Thoracic aorta (tissue), 2 donors: Measurements from ENCODE around the gene IMMT. TPM values are rescaled to one million over a fixed set of nuclear protein-coding genes. Genes with fewer than 3 reads are reported as not detected.

Experiments
- ATAC-seq: fragments of 150-250 bp; one replicate; pipeline ENCODE4 v1.8.0; 2017; ENCODE audit warnings: low read depth; ENCODE audit not compliant: insufficient number of reproducible peaks, low FRiP score
- DNase-seq: peaks from one replicate; pipeline ENCODE4 v3.0.0-alpha.2; 2020; ENCODE audit warnings: low spot score
- H3K27ac ChIP-seq, 2 donors: fragments of 200-600 bp; sonication (generic); 1 replicate in 1 of 2; 2 replicates in 1 of 2; pipeline ENCODE4 v1.5.1; 2016; ENCODE audit warnings: mild to moderate bottlenecking in 2 of 2, moderate library complexity in 2 of 2
- H3K27me3 ChIP-seq: fragments of 200-600 bp; sonication (generic); replicated peaks from 2 replicates; pipeline ENCODE4 v1.6.0; 2016; ENCODE audit warnings: mild to moderate bottlenecking; ENCODE audit not compliant: insufficient read depth
- H3K36me3 ChIP-seq: fragments of 200-600 bp; sonication (generic); one replicate; pipeline ENCODE4 v1.5.1; 2016
- H3K4me1 ChIP-seq, 2 donors: fragments of 200-600 bp; sonication (generic); 1 replicate in 1 of 2; 2 replicates in 1 of 2; pipeline versions ENCODE4 v1.5.1 to v1.6.0; 2016; ENCODE audit warnings: low read depth in 2 of 2, mild to moderate bottlenecking in 1 of 2; ENCODE audit not compliant: control insufficient read depth in 1 of 2
- H3K4me3 ChIP-seq: fragments of 200-600 bp; sonication (generic); 2 replicates; pipeline ENCODE4 v1.5.1; 2016; ENCODE audit warnings: mild to moderate bottlenecking
- H3K9me3 ChIP-seq: fragments of 200-600 bp; sonication (generic); 2 replicates; pipeline ENCODE4 v1.5.1; 2016
- total RNA-seq, 2 donors: library from RNA; depleted of rRNA; stranded (reverse); fragments of >200 nt; gene quantifications; one replicate each; pipeline versions ENCODE4 v1.1.0 to v1.2.3, GENCODE V29; 2016
- TF ChIP-seq, protein P1 (sequence below): fragments of 200-600 bp; sonication (generic); IDR thresholded peaks from one replicate; pipeline ENCODE4 v1.5.1; 2019; ENCODE audit warnings: antibody characterized with exemption

Gene IMMT
- total RNA-seq, 2 donors from 2014 or later: 33.3 to 54.7 TPM

DNA sequence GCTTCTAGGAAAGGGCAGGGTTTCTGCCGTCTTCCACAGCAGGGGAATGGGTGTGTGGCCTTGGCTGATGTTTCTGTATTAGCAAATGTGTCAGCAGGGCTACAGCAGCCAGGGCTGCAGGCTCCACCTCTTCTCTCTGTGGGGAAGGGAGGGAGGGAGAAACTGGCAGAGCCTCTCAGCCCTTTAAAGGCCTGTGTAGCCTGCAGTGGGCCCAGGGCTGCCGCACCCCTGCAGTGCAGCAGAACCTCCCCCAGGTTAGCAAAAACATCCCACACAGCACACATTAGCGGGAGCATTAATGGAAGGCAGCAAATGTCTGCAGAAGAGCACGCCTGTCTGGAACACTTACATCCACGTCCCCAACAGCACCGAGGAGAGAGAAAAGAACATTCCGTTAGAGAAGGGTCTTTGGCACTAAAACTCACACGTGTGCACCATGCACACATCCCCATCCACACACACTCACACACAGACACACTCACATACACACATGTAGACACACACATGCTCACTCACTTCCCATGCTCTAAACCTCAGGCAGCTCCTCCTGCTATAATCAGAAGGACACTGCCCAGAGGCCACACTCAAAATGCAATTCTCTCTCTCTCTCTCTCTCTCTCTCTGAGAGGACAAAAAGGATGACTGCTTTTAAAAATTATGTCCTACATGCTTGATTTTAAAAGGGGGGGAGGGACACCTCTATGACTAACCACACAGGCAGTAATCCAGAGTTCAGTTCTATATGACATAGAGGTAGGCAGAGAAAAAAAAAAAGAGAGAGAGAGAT is 28.1 kb upstream of the IMMT start:
- H3K4me3 ChIP-seq: peak overlapping the region; percentile 14
- DNase-seq (peak; percentile 53), ATAC-seq (no peak)
- peak overlapping the region; percentile 94 to 96 for H3K27ac ChIP-seq
- peaks cover 20 to 40% of the 10 kb centered on the region in 2 donors for H3K4me1 ChIP-seq
- no peaks in the 10 kb centered on the region for H3K27me3 ChIP-seq
- H3K9me3 ChIP-seq: no peaks in the 10 kb centered on the region
- no peaks in the 10 kb centered on the region for H3K36me3 ChIP-seq
- TF ChIP-seq, protein P1, sequence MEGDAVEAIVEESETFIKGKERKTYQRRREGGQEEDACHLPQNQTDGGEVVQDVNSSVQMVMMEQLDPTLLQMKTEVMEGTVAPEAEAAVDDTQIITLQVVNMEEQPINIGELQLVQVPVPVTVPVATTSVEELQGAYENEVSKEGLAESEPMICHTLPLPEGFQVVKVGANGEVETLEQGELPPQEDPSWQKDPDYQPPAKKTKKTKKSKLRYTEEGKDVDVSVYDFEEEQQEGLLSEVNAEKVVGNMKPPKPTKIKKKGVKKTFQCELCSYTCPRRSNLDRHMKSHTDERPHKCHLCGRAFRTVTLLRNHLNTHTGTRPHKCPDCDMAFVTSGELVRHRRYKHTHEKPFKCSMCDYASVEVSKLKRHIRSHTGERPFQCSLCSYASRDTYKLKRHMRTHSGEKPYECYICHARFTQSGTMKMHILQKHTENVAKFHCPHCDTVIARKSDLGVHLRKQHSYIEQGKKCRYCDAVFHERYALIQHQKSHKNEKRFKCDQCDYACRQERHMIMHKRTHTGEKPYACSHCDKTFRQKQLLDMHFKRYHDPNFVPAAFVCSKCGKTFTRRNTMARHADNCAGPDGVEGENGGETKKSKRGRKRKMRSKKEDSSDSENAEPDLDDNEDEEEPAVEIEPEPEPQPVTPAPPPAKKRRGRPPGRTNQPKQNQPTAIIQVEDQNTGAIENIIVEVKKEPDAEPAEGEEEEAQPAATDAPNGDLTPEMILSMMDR: no peak

- TF ChIP-seq, protein P1: peak; percentile 70
- peak overlapping the region; percentile 84 to 96 for H3K27ac ChIP-seq
- H3K27me3 ChIP-seq: no peaks in the 10 kb centered on the region
- H3K36me3 ChIP-seq: no peaks in the 10 kb centered on the region
- ATAC-seq (no peak), DNase-seq (no peak)
- H3K4me1 ChIP-seq: peaks cover 20 to 40% of the 10 kb centered on the region in 2 donors
- no peak overlapping the region for H3K4me3 ChIP-seq
- no peaks in the 10 kb centered on the region for H3K9me3 ChIP-seq
These were observed 25.9 kb upstream of the IMMT start for GRCh38 chr2:86221066-86221684.

- TF ChIP-seq, protein P1: no peak
- ATAC-seq: no peak
- Histone ChIP-seq H3K27me3 (no peaks in the 10 kb centered on the region), H3K36me3 (no peaks in the 10 kb centered on the region), H3K9me3 (no peaks in the 10 kb centered on the region), H3K4me3 (no peak overlapping the region), H3K27ac (no peak overlapping the region), H3K4me1 (peaks cover 16 to 30% of the 10 kb centered on the region in 2 donors)
- no peak for DNase-seq
These were observed 24.6 kb upstream of the IMMT start for GRCh38 chr2:86219896-86220295.

DNA sequence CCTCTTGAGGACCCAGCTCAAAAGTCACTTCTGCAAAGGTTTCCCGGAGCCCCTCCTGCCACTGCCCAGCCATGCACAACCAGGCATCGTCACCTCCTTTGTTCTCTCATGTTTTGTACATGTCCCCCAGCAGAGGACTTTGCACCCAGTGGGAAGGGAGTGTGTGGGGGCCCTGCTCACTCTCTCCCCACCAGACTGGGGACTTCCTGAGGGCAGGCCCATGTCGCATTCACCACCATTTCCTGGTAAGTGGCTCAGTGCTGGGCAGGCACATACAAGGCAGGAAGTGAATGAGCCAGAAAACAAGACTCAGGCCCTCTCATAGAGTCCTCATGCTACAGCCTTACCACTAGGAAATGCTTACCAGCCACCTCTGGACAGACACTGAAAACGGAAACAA is 22.9 kb upstream of the IMMT start:
- H3K4me1 ChIP-seq: peaks cover 8 to 24% of the 10 kb centered on the region in 2 donors
- H3K27ac ChIP-seq: no peak overlapping the region
- H3K36me3 ChIP-seq: no peaks in the 10 kb centered on the region
- TF ChIP-seq, protein P1: no peak
- H3K4me3 ChIP-seq: no peak overlapping the region
- H3K9me3 ChIP-seq: no peaks in the 10 kb centered on the region
- H3K27me3 ChIP-seq: no peaks in the 10 kb centered on the region
- ATAC-seq (no peak), DNase-seq (no peak)
